Kidney (tissue), 14 donors: ENCODE data around the gene VTI1B. TPM values are rescaled to one million over a fixed set of nuclear protein-coding genes. Genes with fewer than 3 reads are reported as not detected.
A peak's percentile ranks its signal among the peaks of the same experiment; 100 is the strongest.

Source experiments
- DNase-seq, 5 donors: peaks; one replicate each; pipeline ENCODE4 v3.0.0-alpha.2; 2013 to 2020
- FAIRE-seq: peaks from 2 replicates; lab custom pipeline; 2012; peaks lifted over from hg19 to GRCh38; lab: Jason Lieb, UNC
- H3K27ac ChIP-seq, 2 donors: one replicate each; pipeline ENCODE4 v1.7.0; 2013; ENCODE audit warnings: low read depth in 2 of 2, low read length in 2 of 2, inconsistent platforms in 1 of 2
- H3K27me3 ChIP-seq: one replicate; pipeline ENCODE4 v1.7.1; 2013; ENCODE audit warnings: low read length, inconsistent platforms; ENCODE audit not compliant: control insufficient read depth, insufficient read depth
- H3K36me3 ChIP-seq, 3 donors: one replicate each; pipeline versions ENCODE4 v1.7.0 to v1.7.1; 2013; ENCODE audit warnings: low read length in 3 of 3, control low read depth in 1 of 3, inconsistent platforms in 1 of 3; ENCODE audit not compliant: insufficient read depth in 3 of 3, control insufficient read depth in 2 of 3
- H3K4me1 ChIP-seq, 3 donors: one replicate each; pipeline versions ENCODE4 v1.7.0 to v1.7.1; 2013; ENCODE audit warnings: low read length in 3 of 3, inconsistent platforms in 1 of 3, low read depth in 1 of 3; ENCODE audit not compliant: control insufficient read depth in 2 of 3, insufficient read depth in 2 of 3
- H3K4me3 ChIP-seq, 3 donors: one replicate each; pipeline versions ENCODE4 v1.7.0 to v1.8.1; 2013; ENCODE audit warnings: low read length in 3 of 3, control low read depth in 1 of 3, inconsistent platforms in 1 of 3
- H3K9ac ChIP-seq, 3 donors: one replicate each; pipeline versions ENCODE4 v1.7.0 to v1.7.1; 2013; ENCODE audit warnings: low read length in 3 of 3, control low read depth in 1 of 3, inconsistent platforms in 1 of 3
- H3K9me3 ChIP-seq, 3 donors: one replicate each; pipeline versions ENCODE4 v1.7.0 to v1.7.1; 2013; ENCODE audit warnings: low read length in 3 of 3, control low read depth in 1 of 3, inconsistent platforms in 1 of 3; ENCODE audit not compliant: control insufficient read depth in 2 of 3, insufficient read depth in 1 of 3
- intact Hi-C: fragments of 100-400 bp; cut with DNase I; formaldehyde crosslinking; loops from one replicate; pipeline ENCODE4 v1.11.1; 2022
- polyA plus RNA-seq: library from polyadenylated mRNA; stranded (reverse); fragments of 350-450 nt; fragmentation: Illumina TruSeq; extraction: RNeasy Lipid Tissue Mini Kit (QIAGEN cat#74804); gene quantifications from one replicate; pipeline ENCODE4 v1.2.3, GENCODE V29; 2014; ENCODE audit warnings: low read depth, low replicate concordance; ENCODE audit not compliant: insufficient read depth
- total RNA-seq: library from RNA; stranded (reverse); fragmentation: NEBNext Ultra II Directional; extraction: Animal tissue kit (Norgen Biotek cat#: 25700); gene quantifications from one replicate; pipeline ENCODE4 v1.2.1, GENCODE V29; 2021
- TF ChIP-seq, protein P1 (sequence below): IDR thresholded peaks from 3 replicates; pipeline ENCODE4 v1.5.1; 2012; ENCODE audit warnings: mild to moderate bottlenecking, moderate library complexity, borderline replicate concordance; ENCODE audit not compliant: insufficient read depth; ENCODE audit errors: extremely low read depth
- donor health status: control.
- donor health status: control.
- donor health status: control.
- donor health status: control.
- donor health status: control.
- donor health status: DM: yes; HTN: yes; CAD: no.
- donor health status: Normal renal cell carcinoma (clear cell type).

Gene VTI1B
- total and polyA plus RNA-seq, 2 donors from 2014 or later, result 110 to 211 TPM

DNA sequence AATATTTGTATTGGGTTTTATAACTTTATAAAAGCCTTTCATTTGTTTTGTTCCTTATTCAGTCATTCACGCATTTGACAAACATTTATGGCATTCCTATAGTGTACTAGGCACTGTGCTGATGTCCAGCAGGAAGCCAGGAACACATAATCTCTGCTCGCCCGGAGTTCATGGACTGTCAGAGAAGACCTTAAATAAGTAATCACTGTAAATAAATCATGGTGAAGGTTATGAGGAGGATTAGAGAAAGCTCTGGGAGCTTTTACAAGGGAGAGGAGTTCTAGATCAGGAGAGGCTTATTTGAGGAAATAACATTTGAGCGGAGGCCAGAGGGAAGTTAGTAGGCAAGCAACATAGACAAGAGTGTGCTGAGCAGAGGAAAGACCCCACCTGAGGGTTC is 22.6 kb upstream of the VTI1B start:
- H3K9me3 ChIP-seq, result no peaks in the 10 kb centered on the region
- DNase-seq (no peak), FAIRE-seq (no peak)
- no peaks in the 10 kb centered on the region for H3K27me3 ChIP-seq
- H3K9ac ChIP-seq, result no peak overlapping the region
- peaks cover 0 to 3% (median 0%) of the 10 kb centered on the region in 3 donors for H3K4me1 ChIP-seq
- H3K27ac ChIP-seq, result no peak overlapping the region
- H3K4me3 ChIP-seq, result no peak overlapping the region
- H3K36me3 ChIP-seq, result peaks cover 0 to 4% (median 2%) of the 10 kb centered on the region in 3 donors
- TF ChIP-seq, protein P1, sequence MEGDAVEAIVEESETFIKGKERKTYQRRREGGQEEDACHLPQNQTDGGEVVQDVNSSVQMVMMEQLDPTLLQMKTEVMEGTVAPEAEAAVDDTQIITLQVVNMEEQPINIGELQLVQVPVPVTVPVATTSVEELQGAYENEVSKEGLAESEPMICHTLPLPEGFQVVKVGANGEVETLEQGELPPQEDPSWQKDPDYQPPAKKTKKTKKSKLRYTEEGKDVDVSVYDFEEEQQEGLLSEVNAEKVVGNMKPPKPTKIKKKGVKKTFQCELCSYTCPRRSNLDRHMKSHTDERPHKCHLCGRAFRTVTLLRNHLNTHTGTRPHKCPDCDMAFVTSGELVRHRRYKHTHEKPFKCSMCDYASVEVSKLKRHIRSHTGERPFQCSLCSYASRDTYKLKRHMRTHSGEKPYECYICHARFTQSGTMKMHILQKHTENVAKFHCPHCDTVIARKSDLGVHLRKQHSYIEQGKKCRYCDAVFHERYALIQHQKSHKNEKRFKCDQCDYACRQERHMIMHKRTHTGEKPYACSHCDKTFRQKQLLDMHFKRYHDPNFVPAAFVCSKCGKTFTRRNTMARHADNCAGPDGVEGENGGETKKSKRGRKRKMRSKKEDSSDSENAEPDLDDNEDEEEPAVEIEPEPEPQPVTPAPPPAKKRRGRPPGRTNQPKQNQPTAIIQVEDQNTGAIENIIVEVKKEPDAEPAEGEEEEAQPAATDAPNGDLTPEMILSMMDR, result no peak
- intact Hi-C loops, result no loop called here

DNA sequence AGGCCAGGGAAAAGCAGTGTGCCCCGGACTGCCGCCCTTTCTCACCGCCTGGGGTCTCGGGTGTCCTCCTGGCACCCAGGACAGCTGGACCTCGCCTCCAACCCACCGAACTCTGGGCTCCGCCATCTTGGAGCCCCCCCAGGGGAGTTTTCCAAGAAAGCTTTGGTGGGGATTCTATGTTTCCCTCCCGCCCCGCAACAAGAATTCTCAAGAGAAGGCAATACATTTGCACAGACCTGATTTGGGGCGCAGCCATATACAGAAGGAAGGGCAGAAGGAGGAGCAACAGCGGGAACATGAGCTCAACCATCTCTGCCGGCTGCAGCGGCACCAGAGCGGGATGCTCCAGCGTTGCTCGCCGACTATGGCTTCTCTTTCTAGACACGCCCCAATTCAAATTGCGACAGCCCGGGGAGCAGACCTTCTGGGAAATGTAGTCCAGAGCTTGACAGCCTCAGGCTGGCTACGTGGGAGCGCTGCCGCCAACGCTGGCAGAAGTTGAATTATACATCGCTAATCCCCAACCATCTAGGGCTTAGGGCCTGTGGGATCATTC is 21.0 kb upstream of the VTI1B start, which contains the start of gene RDH11:
Gene RDH11, minus strand, starts transcription at position 371 of the 556 bp plus-strand sequence. Its CDS starts 61 bp downstream, at position 310.
- Histone ChIP-seq H3K4me3 (peak within 1 kb of the TSS; percentile 91 to 93 (median 92)), H3K9ac (peak within 1 kb of the TSS; percentile 52 to 75 (median 57)), H3K4me1 (peaks cover 0 to 3% (median 0%) of the 10 kb centered on the region in 3 donors), H3K36me3 (peaks cover 0 to 16% (median 11%) of the 10 kb centered on the region in 3 donors), H3K27ac (peak within 1 kb of the TSS; percentile 68 to 89), H3K27me3 (no peaks in the 10 kb centered on the region), H3K9me3 (no peaks in the 10 kb centered on the region)
- DNase-seq, result peak; percentile 89 to 97 (median 93)
- intact Hi-C loops, result no loop called here
- FAIRE-seq, result no peak
- TF ChIP-seq, protein P1, result no peak

DNA sequence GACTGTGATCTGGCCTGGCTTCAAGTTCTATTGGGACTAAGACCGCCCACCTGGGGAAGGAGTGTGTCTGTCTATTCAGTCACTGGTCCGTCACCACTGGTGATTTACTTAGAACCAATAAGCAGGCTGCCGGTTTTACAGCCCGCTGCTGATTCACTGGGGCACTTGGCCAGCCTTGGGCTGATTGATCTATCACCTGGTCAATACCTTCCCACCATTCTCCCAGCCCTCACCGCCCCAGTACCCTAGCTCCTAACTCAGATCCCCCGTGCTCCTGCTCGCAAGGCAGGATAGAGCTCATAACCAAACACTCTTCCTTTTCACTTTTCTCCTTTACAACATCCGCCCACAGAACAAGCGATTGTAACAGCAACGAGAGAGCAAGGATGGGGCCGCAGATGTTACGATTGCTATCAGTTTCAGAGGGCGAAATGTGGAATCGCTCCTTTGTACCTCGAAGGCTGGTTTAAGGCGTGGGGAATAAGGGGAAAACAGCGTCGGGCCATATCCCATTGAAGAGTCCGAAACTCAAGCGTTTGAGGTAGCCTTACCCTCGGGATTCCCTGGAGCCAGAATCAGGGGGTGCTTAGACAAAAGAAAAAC is 20.5 kb upstream of the VTI1B start:
- intact Hi-C loops, result no loop called here
- peak overlapping the region; percentile 91 to 93 (median 92) for H3K4me3 ChIP-seq
- peak overlapping the region; percentile 68 to 89 for H3K27ac ChIP-seq
- TF ChIP-seq, protein P1, result no peak
- H3K9ac ChIP-seq, result peak overlapping the region; percentile 52 to 75 (median 57)
- peaks cover 0 to 3% (median 0%) of the 10 kb centered on the region in 3 donors for H3K4me1 ChIP-seq
- FAIRE-seq (no peak), DNase-seq (peak; percentile 62 to 90 (median 79))
- H3K9me3 ChIP-seq, result no peaks in the 10 kb centered on the region
- H3K27me3 ChIP-seq, result no peaks in the 10 kb centered on the region
- H3K36me3 ChIP-seq, result peaks cover 0 to 22% (median 17%) of the 10 kb centered on the region in 3 donors
